GM04504 (cell line): Measurements from ENCODE around the gene ACADS.

ENCODE experiments used
- DNase-seq: peaks from one replicate; pipeline ENCODE4 v3.0.0-alpha.2; 2012; ENCODE audit warnings: low read depth

Gene ACADS

GRCh38 chr12:120757949-120758348, 32.3 kb downstream of the ACADS start:
- DNase-seq = no peak

- DNase-seq = no peak
Observed at GRCh38 chr12:120758798-120759590, 33.4 kb downstream of the ACADS start.

- DNase-seq = no peak
Observed at GRCh38 chr12:120759591-120760348, 34.1 kb downstream of the ACADS start.

GRCh38 chr12:120760349-120761254, 35.0 kb downstream of the ACADS start:
- no peak for DNase-seq

GRCh38 chr12:120761519-120761934, 35.9 kb downstream of the ACADS start:
- DNase-seq = no peak

- no peak for DNase-seq
Observed at GRCh38 chr12:120762086-120762485, 36.5 kb downstream of the ACADS start.

GRCh38 chr12:120763250-120763649, 37.6 kb downstream of the ACADS start:
- no peak for DNase-seq

- no peak for DNase-seq
Observed at GRCh38 chr12:120764816-120765215, 39.2 kb downstream of the ACADS start.

GRCh38 chr12:120766566-120766965, 40.9 kb downstream of the ACADS start:
- DNase-seq = no peak

- no peak for DNase-seq
Observed at GRCh38 chr12:120767071-120768024, 41.7 kb downstream of the ACADS start.

- DNase-seq = no peak
Observed at GRCh38 chr12:120771097-120771496, 45.5 kb downstream of the ACADS start.

GRCh38 chr12:120774169-120774916, 48.7 kb downstream of the ACADS start:
- no peak for DNase-seq

GRCh38 chr12:120775862-120776552, 50.4 kb downstream of the ACADS start:
- no peak for DNase-seq

- DNase-seq = peak; percentile 9
Observed at GRCh38 chr12:120783197-120783596, 57.6 kb downstream of the ACADS start.

- no peak for DNase-seq
Observed at GRCh38 chr12:120784804-120785203, 59.2 kb downstream of the ACADS start.

GRCh38 chr12:120787889-120788288, 62.3 kb downstream of the ACADS start:
- DNase-seq = no peak
